DND-41 (cell line): ENCODE results near the gene ACER3.
"Not testable (repeated sequence)": the region's sequence is repeated elsewhere in the genome, so short reads cannot be mapped to it uniquely, and the experiment has no call there.

Experiments
- EZH2 ChIP-seq: IDR thresholded peaks from 3 replicates; pipeline ENCODE4 v1.6.1; 2012; ENCODE audit warnings: borderline replicate concordance, low read depth, mild to moderate bottlenecking, moderate library complexity, low read length, inconsistent platforms; ENCODE audit not compliant: severe bottlenecking
- TF ChIP-seq, protein P1 (sequence below): IDR thresholded peaks from 2 replicates; pipeline ENCODE4 v1.5.1; 2012; ENCODE audit warnings: borderline replicate concordance, low read length, moderate library complexity, mild to moderate bottlenecking; ENCODE audit not compliant: poor library complexity, severe bottlenecking; ENCODE audit errors: extremely low read depth

DNA sequence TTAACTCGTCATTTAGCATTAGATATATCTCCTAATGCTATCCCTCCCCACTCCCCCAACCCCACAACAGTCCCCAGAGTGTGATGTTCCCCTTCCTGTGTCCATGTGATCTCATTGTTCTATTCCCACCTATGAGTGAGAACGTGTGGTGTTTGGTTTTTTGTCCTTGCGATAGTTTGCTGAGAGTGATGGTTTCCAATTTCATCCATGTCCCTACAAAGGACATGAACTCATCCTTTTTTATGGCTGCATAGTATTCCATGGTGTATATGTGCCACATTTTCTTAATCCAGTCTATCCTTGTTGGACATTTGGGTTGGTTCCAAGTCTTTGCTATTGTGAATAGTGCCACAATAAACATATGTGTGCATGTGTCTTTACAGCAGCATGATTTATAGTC lies 34.2 kb upstream of the ACER3 start:
- TF ChIP-seq EZH2 = not testable (repeated sequence)
- TF ChIP-seq, protein P1, sequence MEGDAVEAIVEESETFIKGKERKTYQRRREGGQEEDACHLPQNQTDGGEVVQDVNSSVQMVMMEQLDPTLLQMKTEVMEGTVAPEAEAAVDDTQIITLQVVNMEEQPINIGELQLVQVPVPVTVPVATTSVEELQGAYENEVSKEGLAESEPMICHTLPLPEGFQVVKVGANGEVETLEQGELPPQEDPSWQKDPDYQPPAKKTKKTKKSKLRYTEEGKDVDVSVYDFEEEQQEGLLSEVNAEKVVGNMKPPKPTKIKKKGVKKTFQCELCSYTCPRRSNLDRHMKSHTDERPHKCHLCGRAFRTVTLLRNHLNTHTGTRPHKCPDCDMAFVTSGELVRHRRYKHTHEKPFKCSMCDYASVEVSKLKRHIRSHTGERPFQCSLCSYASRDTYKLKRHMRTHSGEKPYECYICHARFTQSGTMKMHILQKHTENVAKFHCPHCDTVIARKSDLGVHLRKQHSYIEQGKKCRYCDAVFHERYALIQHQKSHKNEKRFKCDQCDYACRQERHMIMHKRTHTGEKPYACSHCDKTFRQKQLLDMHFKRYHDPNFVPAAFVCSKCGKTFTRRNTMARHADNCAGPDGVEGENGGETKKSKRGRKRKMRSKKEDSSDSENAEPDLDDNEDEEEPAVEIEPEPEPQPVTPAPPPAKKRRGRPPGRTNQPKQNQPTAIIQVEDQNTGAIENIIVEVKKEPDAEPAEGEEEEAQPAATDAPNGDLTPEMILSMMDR = not testable (repeated sequence)
